Mucosa of stomach (tissue), 1 donor: ENCODE measurements around the gene NKTR.
A peak's percentile ranks its signal among the peaks of the same experiment; 100 is the strongest.

Source experiments
- H3K27me3 ChIP-seq: one replicate; pipeline ENCODE4 v1.7.0; 2013; ENCODE audit warnings: mild to moderate bottlenecking, low read length; ENCODE audit not compliant: control insufficient read depth, insufficient read depth
- H3K36me3 ChIP-seq: one replicate; pipeline ENCODE4 v1.7.0; 2013; ENCODE audit warnings: low read length; ENCODE audit not compliant: control insufficient read depth, insufficient read depth
- H3K4me1 ChIP-seq: one replicate; pipeline ENCODE4 v1.7.0; 2013; ENCODE audit warnings: mild to moderate bottlenecking, low read length; ENCODE audit not compliant: control insufficient read depth, insufficient read depth
- H3K4me3 ChIP-seq: one replicate; pipeline ENCODE4 v1.7.0; 2013; ENCODE audit warnings: low read length
- H3K9ac ChIP-seq: one replicate; pipeline ENCODE4 v1.7.0; 2013; ENCODE audit warnings: mild to moderate bottlenecking, low read length, moderate library complexity
- H3K9me3 ChIP-seq: one replicate; pipeline ENCODE4 v1.7.0; 2013; ENCODE audit warnings: mild to moderate bottlenecking, low read length, moderate library complexity; ENCODE audit not compliant: control insufficient read depth
- donor health status: Pancreatic carcinoma.

Gene NKTR

GRCh38 chr3:42639192-42639591 is 38.7 kb downstream of the NKTR start:
- H3K4me1 ChIP-seq, result no peaks in the 10 kb centered on the region
- no peaks in the 10 kb centered on the region for H3K27me3 ChIP-seq
- H3K9me3 ChIP-seq, result no peaks in the 10 kb centered on the region
- peaks cover 10% of the 10 kb centered on the region for H3K36me3 ChIP-seq
- H3K4me3 ChIP-seq, result no peak overlapping the region
- no peak overlapping the region for H3K9ac ChIP-seq

- no peaks in the 10 kb centered on the region for H3K27me3 ChIP-seq
- H3K4me3 ChIP-seq, result no peak overlapping the region
- H3K9ac ChIP-seq, result no peak overlapping the region
- H3K36me3 ChIP-seq, result peaks cover 10% of the 10 kb centered on the region
- no peaks in the 10 kb centered on the region for H3K4me1 ChIP-seq
- H3K9me3 ChIP-seq, result no peaks in the 10 kb centered on the region
Observed at GRCh38 chr3:42640129-42640528, 39.6 kb downstream of the NKTR start.

- Histone ChIP-seq H3K4me1 (no peaks in the 10 kb centered on the region), H3K36me3 (peaks cover 10% of the 10 kb centered on the region), H3K27me3 (no peaks in the 10 kb centered on the region), H3K4me3 (no peak overlapping the region), H3K9ac (no peak overlapping the region), H3K9me3 (no peaks in the 10 kb centered on the region)
Observed at GRCh38 chr3:42640771-42641370, 40.4 kb downstream of the NKTR start.

- no peaks in the 10 kb centered on the region for H3K9me3 ChIP-seq
- peaks cover 12% of the 10 kb centered on the region for H3K4me1 ChIP-seq
- H3K36me3 ChIP-seq, result peaks cover 5% of the 10 kb centered on the region
- no peak overlapping the region for H3K9ac ChIP-seq
- no peak overlapping the region for H3K4me3 ChIP-seq
- no peaks in the 10 kb centered on the region for H3K27me3 ChIP-seq
Observed at GRCh38 chr3:42647821-42648459, 47.5 kb downstream of the NKTR start.

GRCh38 chr3:42649006-42649405 is 48.5 kb downstream of the NKTR start:
- H3K27me3 ChIP-seq, result no peaks in the 10 kb centered on the region
- H3K9ac ChIP-seq, result no peak overlapping the region
- H3K9me3 ChIP-seq, result no peaks in the 10 kb centered on the region
- no peak overlapping the region for H3K4me3 ChIP-seq
- peaks cover 21% of the 10 kb centered on the region for H3K4me1 ChIP-seq
- no peaks in the 10 kb centered on the region for H3K36me3 ChIP-seq

- Histone ChIP-seq H3K9me3 (no peaks in the 10 kb centered on the region), H3K9ac (no peak overlapping the region), H3K4me1 (peaks cover 21% of the 10 kb centered on the region), H3K36me3 (no peaks in the 10 kb centered on the region), H3K27me3 (no peaks in the 10 kb centered on the region), H3K4me3 (no peak overlapping the region)
Observed at GRCh38 chr3:42649783-42650182, 49.3 kb downstream of the NKTR start.

GRCh38 chr3:42651248-42652091 is 51.0 kb downstream of the NKTR start:
- peaks cover 34% of the 10 kb centered on the region for H3K4me1 ChIP-seq
- H3K9ac ChIP-seq, result no peak overlapping the region
- no peaks in the 10 kb centered on the region for H3K9me3 ChIP-seq
- no peaks in the 10 kb centered on the region for H3K36me3 ChIP-seq
- no peaks in the 10 kb centered on the region for H3K27me3 ChIP-seq
- no peak overlapping the region for H3K4me3 ChIP-seq

- no peak overlapping the region for H3K4me3 ChIP-seq
- no peaks in the 10 kb centered on the region for H3K36me3 ChIP-seq
- no peaks in the 10 kb centered on the region for H3K9me3 ChIP-seq
- no peak overlapping the region for H3K9ac ChIP-seq
- H3K4me1 ChIP-seq, result peaks cover 34% of the 10 kb centered on the region
- H3K27me3 ChIP-seq, result no peaks in the 10 kb centered on the region
Observed at GRCh38 chr3:42652251-42652610, 51.7 kb downstream of the NKTR start.

- H3K4me3 ChIP-seq, result peak overlapping the region; percentile 31
- H3K9ac ChIP-seq, result peak overlapping the region; percentile 51
- no peaks in the 10 kb centered on the region for H3K36me3 ChIP-seq
- H3K9me3 ChIP-seq, result no peaks in the 10 kb centered on the region
- peaks cover 34% of the 10 kb centered on the region for H3K4me1 ChIP-seq
- H3K27me3 ChIP-seq, result no peaks in the 10 kb centered on the region
Observed at GRCh38 chr3:42652611-42653302, 52.3 kb downstream of the NKTR start.

- H3K9ac ChIP-seq, result peak overlapping the region; percentile 74
- peaks cover 34% of the 10 kb centered on the region for H3K4me1 ChIP-seq
- peak overlapping the region; percentile 31 for H3K4me3 ChIP-seq
- H3K9me3 ChIP-seq, result no peaks in the 10 kb centered on the region
- H3K36me3 ChIP-seq, result no peaks in the 10 kb centered on the region
- H3K27me3 ChIP-seq, result no peaks in the 10 kb centered on the region
Observed at GRCh38 chr3:42653303-42653559, 52.7 kb downstream of the NKTR start.

GRCh38 chr3:42653560-42654330 is 53.3 kb downstream of the NKTR start, which contains the start of gene ZBTB47:
ZBTB47 (plus strand) TSS chr3:42653697; CDS start chr3:42658356, 4,659 bp downstream.
- no peaks in the 10 kb centered on the region for H3K9me3 ChIP-seq
- no peaks in the 10 kb centered on the region for H3K36me3 ChIP-seq
- H3K4me1 ChIP-seq, result peaks cover 34% of the 10 kb centered on the region

More at GRCh38 chr3:42653560-42654330, 53.3 kb downstream of the NKTR start, which contains the start of gene ZBTB47:
- no peaks in the 10 kb centered on the region for H3K27me3 ChIP-seq
- peak within 1 kb of the TSS; percentile 37 for H3K4me3 ChIP-seq
- H3K9ac ChIP-seq, result peak within 1 kb of the TSS; percentile 74
